Measurements from ENCODE around the gene MTCH2.
A peak's percentile ranks its signal among the peaks of the same experiment; 100 is the strongest.
"Not testable (repeated sequence)": the region's sequence is repeated elsewhere in the genome, so short reads cannot be mapped to it uniquely, and the experiment has no call there.

The MTCH2 gene

DNA sequence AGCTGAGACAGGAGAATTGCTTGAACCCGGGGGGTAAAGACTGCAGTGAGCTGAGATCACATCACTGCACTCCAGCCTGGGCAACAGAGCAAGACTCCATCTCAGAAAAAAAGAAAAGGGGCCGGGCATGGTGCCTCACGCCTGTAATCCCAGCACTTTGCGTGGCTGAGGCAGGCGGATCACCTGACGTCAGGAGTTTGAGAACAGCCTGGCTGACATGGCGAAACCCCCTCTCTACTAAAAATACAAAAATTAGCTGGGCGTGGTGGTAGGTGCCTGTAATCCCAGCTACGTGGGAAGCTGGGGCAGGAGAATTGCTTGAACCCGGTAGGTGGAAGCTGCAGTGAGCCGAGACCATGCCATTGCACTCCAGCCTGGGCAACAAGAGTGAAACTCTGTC, 6.0 kb downstream of the MTCH2 start:
- DNase-seq (ENCODE audit: low read depth), result not testable (repeated sequence)

DNA sequence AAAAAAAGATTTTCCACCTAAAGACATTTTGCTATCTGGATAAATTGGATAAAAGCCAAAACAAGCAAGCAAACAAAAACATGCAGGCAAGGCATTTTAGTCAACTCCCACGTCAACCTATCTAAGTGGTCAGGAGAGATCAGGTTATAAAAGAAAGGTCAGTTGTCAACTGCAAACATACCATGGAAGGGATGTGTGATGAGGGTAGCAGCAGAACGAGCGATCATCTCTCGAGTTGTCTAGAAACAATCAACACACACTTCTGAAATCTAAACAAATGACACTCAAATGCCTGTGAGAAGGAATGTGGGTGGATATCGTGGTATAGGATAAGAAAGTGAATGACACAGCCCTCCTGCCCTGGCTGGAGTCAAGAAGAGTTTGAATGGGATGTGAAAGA, 10.9 kb downstream of the MTCH2 start:
- no peak for DNase-seq (ENCODE audit: low read depth)

DNA sequence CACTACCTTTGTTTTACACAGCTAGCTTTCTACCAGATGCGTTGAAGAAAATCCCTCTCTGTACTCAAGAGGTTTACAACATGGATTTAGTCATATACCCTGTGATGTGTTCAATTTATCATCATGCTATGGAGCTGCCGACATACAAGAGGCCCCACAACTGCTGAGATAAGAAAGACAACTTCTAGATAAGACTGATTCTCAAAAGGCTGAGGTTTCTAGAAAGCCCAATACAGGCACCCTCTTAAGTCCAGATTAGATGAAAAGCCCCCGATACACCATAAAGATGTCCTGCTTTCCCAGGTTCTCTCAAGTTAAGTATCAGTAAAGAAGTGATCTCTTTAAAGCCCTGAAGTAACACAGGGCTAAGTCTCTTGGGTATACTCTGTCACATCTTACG, 14.3 kb downstream of the MTCH2 start:
- DNase-seq (ENCODE audit: low read depth), result no peak

DNA sequence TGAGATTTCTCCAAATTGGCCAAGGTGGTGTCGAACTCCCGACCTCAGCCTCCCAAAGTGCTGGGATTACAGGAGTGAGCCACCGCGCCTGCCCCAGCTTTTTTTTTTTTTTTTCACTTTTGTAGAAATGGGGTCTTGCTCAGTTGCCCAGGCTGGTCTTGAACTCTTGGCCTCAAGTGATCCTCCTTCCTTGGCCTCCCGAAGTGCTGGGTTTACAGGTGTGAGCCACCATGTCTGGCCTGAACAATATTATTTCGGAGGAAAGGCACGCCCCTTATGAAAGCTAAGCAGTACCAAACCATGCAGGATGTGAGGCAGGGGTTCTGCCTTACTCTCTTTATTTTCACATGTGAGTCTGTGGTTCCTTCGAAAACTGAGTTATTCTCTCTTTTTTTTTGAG, 16.1 kb downstream of the MTCH2 start:
- no peak for DNase-seq (ENCODE audit: low read depth)

DNA sequence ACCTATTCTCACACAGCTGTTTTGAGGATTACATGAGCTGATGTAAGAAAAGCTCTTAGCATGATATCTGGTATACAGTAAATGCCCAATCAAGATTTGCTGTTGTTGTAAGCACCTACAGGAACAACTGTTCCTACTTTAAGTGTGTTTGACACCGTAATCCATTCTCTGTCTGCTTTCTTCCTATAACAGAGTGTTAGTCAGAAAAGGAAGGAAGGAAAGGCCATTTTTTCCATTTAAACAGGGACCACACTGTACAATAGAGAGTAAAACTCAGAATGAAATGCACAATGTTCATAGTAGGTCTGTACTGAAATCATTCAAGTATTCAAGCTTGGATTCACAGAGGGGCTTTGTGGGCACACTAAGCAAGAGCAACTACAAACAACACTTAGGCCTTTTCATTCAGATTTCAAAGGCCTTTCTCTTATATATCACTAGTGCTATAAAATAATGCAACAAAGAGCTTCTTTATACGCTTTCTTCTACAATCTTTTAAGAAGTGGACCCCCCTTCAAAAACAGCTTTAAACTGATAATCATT, 21.5 kb downstream of the MTCH2 start:
- no peak for DNase-seq (ENCODE audit: low read depth)

DNA sequence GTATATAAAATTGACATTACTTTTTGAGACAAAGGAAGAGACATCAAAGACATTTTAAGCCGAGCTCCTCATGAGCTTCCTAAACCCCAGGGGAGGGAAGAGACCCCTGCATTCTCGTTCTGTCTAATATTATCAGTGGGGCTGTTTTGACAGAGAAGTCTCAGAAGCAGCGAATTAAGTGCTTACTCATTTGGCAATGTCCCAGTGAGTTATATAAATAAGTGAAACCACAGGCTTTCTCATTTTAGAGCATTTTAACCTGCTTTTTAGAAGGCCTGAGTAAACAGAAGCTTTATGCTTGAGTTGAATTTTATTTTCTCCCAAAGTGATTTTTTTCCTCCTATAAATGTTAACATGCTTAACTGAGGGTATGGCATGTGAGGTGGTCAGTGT, 24.9 kb downstream of the MTCH2 start:
- no peak for DNase-seq (ENCODE audit: low read depth)

DNA sequence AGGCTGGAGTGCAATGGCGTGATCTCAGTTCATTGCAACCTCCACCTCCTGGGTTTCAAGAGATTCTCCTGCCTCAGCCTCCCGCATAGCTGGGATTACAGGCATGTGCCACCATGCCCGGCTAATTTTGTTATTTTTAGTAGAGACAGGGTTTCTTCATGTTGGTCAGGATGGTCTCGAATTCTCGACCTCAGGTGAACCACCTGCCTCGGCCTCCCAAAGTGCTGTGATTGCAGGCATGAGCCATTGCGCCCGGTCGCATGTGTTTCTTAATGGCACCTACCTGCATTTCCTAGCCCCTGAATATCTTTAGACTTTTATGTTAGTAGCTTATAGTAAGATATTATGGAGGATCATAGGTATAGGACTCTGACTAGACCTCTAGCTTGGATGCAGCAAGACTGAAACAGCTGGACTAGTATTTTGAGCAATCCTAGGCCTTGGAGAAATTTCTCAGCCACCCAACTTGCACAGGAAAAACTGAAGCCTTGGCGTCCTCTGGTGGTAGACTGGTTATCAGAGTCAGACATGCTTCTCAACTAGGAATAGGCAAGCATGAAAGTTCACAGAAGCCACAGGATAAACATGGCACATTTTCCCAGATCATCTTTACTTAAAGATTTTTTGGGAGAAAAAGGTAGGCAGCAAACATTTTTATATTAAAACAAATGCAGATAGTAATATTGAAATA, 25.5 kb downstream of the MTCH2 start:
- peak; percentile 79 for DNase-seq (ENCODE audit: low read depth)

DNA sequence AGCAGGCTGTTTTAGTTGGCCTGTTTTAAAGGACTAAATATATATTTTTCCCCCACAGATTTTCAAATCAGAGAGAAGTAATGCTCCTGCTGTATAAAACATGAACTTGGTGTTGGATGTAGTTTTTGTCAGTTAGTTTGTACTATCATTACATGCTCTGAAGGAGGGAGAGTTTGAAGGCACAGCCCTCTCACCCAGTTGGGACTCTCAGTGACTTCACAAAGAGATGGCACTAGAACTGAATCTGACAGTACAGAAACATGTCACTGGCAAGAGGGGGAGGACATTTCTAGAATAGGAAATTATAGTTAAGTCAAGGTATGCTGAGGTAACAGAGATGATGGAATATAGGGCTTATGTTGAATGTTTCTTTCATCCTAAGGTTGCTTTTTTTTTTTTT, 27.1 kb downstream of the MTCH2 start:
- no peak for DNase-seq (ENCODE audit: low read depth)

DNA sequence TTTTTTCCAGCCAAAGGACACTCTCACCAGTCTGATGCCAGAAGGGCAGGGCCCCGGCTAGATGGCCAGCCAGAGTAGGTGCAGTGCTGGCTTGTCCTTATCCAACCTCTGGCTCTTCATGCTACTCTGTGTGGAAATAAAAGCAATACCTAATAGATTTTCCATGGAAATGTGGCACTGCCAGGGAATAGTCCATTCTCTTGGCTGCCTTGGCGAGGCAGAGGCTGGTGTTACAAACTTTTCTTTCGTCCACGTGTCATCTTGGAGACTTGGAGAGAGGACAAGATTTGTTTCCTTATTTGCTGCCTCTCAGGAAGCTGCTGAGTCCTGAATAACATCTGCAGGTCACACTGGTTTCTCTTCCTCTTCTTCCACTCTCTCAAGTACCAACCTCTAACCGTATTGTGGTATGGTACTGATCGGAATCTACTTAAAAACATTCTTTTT, 31.0 kb downstream of the MTCH2 start:
- DNase-seq (ENCODE audit: low read depth), result no peak

DNA sequence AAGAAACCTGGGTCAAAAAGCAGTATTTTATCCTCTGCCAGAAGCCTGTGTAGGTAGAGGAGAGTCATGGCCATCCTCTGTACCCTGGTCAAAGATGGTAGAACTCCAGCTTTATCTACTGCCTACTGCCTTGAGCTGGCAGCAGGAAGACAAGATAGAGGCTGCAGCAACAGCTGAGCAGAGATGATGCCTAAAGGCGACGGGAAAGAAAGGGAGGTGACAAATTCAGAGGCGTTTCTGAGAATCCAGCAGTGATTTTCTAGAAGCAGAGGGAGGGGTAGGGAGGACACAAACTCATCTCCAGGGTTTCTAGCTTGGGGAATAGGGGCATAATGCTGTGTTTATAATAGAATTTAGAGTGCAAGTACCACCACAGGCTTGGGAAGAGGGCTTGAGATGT, 32.7 kb downstream of the MTCH2 start:
- no peak for DNase-seq (ENCODE audit: low read depth)

DNA sequence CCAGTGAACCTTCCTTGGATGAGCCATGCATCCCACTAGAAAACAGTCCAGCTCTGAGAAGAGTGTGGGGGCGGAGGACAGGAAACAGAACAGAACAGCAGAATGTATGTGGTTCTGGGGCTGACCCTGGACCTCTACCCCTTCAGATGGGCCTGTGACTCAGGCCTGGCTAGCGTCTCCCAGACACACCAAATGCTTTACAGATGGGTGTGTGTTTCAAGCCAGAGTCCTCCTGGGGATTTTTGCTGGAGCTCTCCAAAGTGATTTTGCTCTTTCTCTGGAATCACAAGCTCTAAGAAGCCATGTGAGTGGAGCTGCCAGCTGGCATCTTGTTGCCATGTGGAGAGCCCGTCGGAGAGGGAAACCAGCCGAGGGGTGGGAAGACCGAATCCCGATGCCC, 35.0 kb downstream of the MTCH2 start:
- peak; percentile 92 for DNase-seq (ENCODE audit: low read depth)

DNA sequence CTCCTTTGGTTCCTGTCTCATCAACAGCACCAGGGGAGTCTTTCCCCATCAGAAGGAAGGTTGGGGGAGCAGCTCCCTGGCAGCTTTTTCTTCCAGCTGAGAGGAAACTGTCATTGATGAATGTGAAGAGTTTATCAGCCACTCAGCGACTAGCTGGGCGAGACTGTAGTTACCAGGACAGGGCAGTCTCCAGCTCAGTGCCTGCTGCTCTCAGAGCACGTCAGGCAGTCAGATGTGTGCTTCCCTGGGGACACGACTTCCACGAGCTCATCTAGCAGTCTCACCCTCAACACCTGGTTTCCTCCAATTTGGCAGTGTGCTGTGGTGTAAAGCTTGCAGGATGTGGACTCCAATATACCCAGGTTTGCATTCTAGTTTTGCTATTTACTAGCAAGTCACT, 35.6 kb downstream of the MTCH2 start:
- DNase-seq (ENCODE audit: low read depth), result no peak

DNA sequence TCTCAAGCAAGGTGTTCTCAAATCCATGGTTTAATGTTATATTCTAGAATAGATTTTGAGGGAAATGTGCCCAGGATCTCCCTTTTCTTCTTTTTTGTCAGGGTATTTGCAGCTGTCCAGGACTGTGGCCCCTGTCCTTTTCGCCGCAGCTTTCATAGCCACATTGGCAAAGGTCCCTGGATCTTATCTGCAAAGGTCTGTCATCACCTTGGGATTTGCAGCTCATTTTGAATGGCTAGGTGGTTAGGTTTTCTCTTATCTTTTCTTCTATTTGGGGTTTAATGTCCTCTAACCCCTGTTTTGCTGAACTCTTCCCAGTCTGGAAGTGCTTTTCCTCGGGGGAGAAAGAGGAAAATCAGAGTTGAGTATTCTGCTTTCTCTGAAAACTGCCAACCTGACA, 36.4 kb downstream of the MTCH2 start:
- DNase-seq (ENCODE audit: low read depth), result no peak

DNA sequence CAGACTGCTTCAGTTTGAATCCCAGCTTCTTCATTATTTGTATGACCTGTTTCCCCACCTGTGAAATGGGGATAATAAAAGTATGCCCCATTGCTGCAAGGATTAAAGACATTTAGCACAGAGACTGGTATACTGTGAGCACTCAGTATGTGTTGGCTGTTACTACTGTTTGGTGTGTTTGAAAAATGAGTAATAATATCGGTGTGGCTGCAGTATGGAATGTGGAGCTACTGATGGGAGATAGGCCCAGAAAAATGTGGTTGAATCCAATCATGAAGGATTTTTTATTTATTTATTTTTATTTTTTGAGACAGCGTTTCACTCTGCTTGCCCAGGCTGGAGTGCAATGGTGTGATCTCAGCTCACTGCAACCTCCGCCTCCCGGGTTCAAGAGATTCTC, 39.1 kb downstream of the MTCH2 start:
- DNase-seq (ENCODE audit: low read depth), result no peak

DNA sequence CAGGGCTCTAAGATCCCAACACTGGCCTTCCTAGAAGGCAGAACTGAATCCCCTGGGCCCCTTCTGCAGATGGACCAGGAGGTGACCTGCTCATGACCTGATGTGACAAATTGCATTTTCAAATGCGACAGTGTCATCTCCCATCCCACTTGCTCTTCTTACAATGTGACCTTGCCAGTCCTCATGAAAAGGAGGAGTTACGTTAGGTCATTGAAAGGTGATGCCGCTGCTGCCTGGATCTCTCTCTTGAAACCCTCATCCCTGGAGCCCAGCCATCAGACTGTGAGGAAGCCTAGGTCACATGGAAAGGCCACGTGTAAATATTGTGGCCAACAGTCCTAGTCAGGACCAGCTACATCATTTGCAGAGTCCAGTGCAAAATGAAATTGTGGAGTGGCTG, 42.5 kb downstream of the MTCH2 start:
- DNase-seq (ENCODE audit: low read depth), result no peak

DNA sequence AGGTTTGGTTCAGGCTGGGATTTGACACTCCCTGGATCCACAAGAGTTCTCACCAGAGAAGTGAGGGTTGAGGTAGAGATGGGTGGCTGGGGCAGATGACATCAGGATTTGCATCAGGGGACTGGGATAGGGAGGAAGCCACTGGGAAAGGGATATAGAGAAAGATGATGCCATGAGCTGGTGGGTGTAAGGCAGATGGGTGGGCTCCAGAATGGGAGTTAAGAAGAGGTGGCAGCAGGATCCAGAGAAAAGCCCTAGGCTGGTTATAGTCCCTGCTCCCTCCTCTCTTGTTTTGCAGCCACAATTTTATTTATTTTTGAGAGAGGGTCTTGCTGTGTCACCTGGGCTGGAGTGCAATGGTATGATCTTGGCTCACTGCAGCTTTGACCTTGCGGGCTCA, 46.4 kb downstream of the MTCH2 start:
- no peak for DNase-seq (ENCODE audit: low read depth)

DNA sequence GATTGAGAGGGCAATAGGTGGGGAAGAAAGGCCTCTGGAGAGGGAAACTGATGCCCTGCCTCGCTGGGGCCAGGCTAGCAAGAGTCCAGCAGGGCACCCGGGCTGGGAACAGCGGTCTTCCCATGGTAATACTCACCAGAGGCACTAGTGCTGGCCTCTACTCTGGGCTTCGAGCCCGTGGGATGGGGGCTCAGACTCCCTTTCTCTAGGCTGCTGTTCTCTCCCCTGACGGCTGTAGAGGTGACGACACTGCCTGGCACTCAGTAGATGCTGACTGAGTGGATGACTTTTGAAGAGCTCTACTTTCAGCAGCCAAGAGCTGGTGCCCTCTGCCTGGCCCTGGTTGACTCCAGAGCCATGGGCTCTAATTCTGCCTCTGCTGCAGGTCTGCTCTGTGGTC, 47.3 kb downstream of the MTCH2 start:
- no peak for DNase-seq (ENCODE audit: low read depth)

DNA sequence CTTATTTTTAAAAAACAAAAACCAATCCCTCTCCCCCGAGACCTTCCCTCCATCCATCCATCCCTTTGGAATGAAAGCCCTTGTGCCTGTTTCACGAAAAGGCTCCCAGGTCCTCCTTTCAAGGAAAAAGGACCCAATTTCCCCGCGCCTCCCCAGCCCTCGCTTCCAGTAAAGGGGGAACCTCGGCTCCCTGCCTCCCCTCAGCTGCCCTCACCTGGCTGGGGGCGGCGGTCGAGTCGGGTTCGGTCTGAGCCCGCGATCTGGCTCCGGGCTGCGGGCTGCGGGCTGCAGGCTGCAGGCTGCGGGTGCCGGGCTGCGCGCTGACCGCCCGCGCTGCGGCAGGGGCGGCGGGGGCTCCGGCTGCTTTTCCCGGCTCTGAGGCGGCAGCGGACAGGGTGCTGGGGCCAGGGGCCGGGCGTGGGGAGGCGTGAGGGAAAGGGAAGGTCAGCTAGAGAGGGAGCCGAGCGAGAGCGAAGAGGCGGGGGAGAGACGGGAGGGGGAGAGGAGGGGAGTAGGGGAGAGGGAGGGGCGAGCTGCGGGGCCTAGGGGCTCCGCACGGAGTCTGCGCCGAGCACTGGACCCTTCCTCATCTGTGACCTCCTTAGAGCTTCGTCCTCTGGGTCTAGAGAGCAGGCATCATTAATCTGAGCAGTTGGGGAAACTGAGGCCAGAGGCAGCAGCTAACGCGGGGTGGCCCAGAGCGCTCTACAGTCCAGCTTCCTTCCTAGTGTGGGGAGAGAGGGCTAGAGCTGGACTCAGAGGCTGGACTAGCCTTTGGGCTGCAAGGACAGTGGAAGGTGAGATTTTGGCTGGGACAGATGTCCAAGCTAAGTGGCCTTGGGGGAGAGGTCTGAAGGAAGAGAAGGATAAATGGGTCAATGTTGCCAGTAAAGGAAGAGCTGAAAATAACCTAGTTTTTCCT, 48.2 kb downstream of the MTCH2 start, which contains the start of gene C1QTNF4:
Gene C1QTNF4, minus strand, starts transcription at position 478 of the 922 bp plus-strand sequence. CDS start 3,601 bp downstream, outside the sequence.
- no peak for DNase-seq (ENCODE audit: low read depth)

DNA sequence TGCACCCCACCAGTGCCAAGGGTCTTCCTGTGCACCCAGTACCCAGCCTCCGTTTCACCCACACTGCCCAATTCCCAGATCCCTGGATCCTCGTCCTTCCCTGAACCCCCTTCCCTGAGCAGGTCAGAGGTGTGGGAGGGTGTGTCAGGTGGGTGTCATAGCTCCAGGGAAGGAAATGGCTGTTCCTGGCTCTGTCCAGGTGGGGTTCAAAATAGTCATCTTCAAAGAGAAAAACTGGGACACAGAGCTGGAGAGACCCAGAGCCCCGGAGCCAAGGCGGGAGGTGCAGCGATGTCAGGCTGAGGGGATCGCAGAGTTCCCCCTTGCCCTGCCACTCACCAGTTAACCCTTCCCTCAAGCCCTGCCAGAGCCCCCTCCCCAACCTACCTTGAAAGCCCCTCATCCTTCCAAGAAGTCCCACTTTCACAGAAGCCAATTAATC, 48.8 kb downstream of the MTCH2 start:
- DNase-seq (ENCODE audit: low read depth), result no peak

DNA sequence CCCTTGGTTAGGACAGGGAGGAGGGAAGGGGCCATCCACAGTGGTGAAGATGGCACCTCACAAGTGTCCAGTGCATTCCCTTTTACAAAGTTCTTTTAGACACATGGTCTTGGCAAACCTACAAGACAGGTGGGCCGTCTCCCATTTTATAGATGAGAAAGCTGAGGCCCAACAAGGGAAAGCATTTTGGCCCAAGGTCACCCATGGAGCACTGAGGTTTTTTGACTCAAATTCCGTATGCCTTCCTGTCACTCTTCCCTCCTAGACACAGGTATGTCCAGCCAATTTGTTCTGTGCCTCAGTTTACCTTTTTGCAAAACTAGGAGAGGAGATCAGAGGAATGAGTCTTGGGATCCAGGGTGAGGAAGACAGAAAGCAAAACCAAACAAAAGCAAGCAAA, 49.4 kb downstream of the MTCH2 start:
- DNase-seq (ENCODE audit: low read depth), result no peak

DNA sequence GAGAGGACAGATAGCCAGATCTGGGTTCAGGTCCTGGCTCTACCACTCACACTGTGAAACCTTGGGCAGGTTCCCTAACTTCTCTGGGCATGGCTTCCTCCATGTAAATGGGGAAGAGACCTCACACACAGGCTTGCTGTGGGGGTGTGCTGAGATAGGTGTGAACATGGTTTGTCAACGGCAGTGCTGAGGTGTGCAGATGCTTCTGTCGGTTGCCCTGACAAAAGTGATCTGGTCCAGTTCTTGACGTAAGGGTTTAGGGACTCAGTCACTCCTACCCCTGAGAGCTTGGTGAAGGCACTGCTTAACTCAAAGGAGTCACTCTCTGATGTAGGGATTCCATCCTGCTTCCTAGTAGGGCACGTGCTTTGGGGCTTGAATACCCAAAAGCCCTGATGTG, 50.1 kb downstream of the MTCH2 start:
- no peak for DNase-seq (ENCODE audit: low read depth)

DNA sequence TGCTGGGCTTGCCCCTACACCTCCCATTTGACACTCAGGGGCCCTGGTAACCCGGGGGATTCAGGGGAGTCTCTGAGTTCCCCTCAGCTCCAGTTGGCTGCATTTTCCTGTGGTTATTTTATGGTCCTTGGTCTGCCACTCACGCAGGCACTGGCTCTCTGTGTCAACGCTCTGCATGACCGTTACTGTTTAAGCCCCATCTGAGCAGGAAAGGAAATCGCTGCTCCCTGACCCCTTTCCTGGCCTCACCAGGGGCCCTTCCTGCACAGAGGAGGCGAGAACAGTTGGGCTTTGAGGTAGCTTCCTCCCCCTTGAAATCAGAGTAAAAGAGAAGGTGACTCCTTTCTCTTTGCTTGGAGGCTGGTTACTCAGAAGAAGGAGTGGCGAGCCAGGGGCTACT, 50.6 kb downstream of the MTCH2 start:
- DNase-seq (ENCODE audit: low read depth), result no peak
